H1 (cell line): ENCODE data around the gene PLXND1. TPM values are rescaled to one million over a fixed set of nuclear protein-coding genes. Genes with fewer than 3 reads are reported as not detected.

Experiments
- CTCF ChIA-PET: fragments of 300-600 bp; sonication (Branson Sonifier 250); formaldehyde crosslinking; loops from one replicate; lab custom pipeline; 2021; ENCODE audit not compliant: partially characterized antibody; lab: Charles Lee
- POLR2A ChIA-PET: fragments of 300-600 bp; sonication (Branson Sonifier 250); formaldehyde crosslinking; loops from one replicate; lab custom pipeline; 2021; ENCODE audit warnings: inconsistent platforms; ENCODE audit not compliant: partially characterized antibody; lab: Charles Lee
- DNase-seq, 2 experiments: peaks; one replicate each; pipeline versions ENCODE4 v3.0.0 to v3.0.0-alpha.2; 2010 to 2022; ENCODE audit warnings: low spot score in 2 of 2, low read depth in 1 of 2, mixed read lengths in 1 of 2
- FAIRE-seq: peaks from 2 replicates; lab custom pipeline; 2011; peaks lifted over from hg19 to GRCh38; lab: Jason Lieb, UNC
- H2AFZ ChIP-seq: 2 replicates; pipeline ENCODE4 v1.8.1; 2012; ENCODE audit warnings: low read length, inconsistent platforms
- H2AK5ac ChIP-seq: 2 replicates; pipeline ENCODE4 v1.6.1; 2013; ENCODE audit warnings: low read depth, low read length
- H2BK120ac ChIP-seq: replicated peaks from 2 replicates; pipeline ENCODE3; 2013; ENCODE audit warnings: low read depth, low read length, inconsistent platforms
- H2BK12ac ChIP-seq: 2 replicates; pipeline ENCODE4 v1.6.1; 2013; ENCODE audit warnings: low read depth, low read length
- H2BK15ac ChIP-seq: 2 replicates; pipeline ENCODE4 v1.6.1; 2013; ENCODE audit warnings: low read length
- H2BK20ac ChIP-seq: 2 replicates; pipeline ENCODE4 v1.6.1; 2013; ENCODE audit warnings: low read length
- H2BK5ac ChIP-seq: 2 replicates; pipeline ENCODE4 v1.6.1; 2013; ENCODE audit warnings: low read depth, low read length
- H3K14ac ChIP-seq: 2 replicates; pipeline ENCODE4 v1.6.1; 2013; ENCODE audit warnings: inconsistent platforms; ENCODE audit not compliant: insufficient read length
- H3K18ac ChIP-seq: 2 replicates; pipeline ENCODE4 v1.6.1; 2013; ENCODE audit warnings: low read length; ENCODE audit errors: extremely low read depth
- H3K23ac ChIP-seq: 2 replicates; pipeline ENCODE4 v1.6.1; 2013; ENCODE audit warnings: inconsistent platforms; ENCODE audit not compliant: insufficient read length
- H3K23me2 ChIP-seq: 2 replicates; pipeline ENCODE4 v1.6.1; 2013; ENCODE audit warnings: low read depth, low read length
- H3K27ac ChIP-seq: 2 replicates; pipeline ENCODE4 v1.6.1; 2011; ENCODE audit warnings: low read depth, low read length, inconsistent platforms
- H3K27me3 ChIP-seq, 4 experiments: replicated peaks in 1 of 4; 1 replicate in 1 of 4; 2 replicates in 3 of 4; pipeline versions ENCODE4 v1.6.1 to v1.8.1; 2011 to 2013; ENCODE audit warnings: low read length in 3 of 4, mild to moderate bottlenecking in 3 of 4, inconsistent platforms in 2 of 4, mixed read lengths in 2 of 4, moderate library complexity in 1 of 4; ENCODE audit not compliant: control insufficient read depth in 3 of 4, insufficient read depth in 3 of 4; ENCODE audit errors: extremely low read depth in 1 of 4
- H3K36me3 ChIP-seq, 4 experiments: 2 replicates each; pipeline versions ENCODE4 v1.6.1 to v1.8.1; 2011 to 2013; ENCODE audit warnings: mild to moderate bottlenecking in 4 of 4, low read length in 3 of 4, moderate library complexity in 2 of 4, control low read depth in 1 of 4, inconsistent platforms in 1 of 4; ENCODE audit not compliant: insufficient read depth in 4 of 4, control insufficient read depth in 2 of 4
- H3K4ac ChIP-seq: replicated peaks from 2 replicates; pipeline ENCODE3; 2013; ENCODE audit warnings: low read length, low read depth, mixed read lengths, inconsistent platforms; ENCODE audit not compliant: insufficient read length
- H3K4me1 ChIP-seq, 4 experiments: replicated peaks in 1 of 4; 1 replicate in 1 of 4; 2 replicates in 3 of 4; pipeline versions ENCODE4 v1.6.1 to v1.8.1; 2011 to 2013; ENCODE audit warnings: low read length in 3 of 4, inconsistent platforms in 2 of 4, mixed read lengths in 1 of 4; ENCODE audit not compliant: insufficient read depth in 4 of 4, control insufficient read depth in 3 of 4
- H3K4me2 ChIP-seq, 2 experiments: 2 replicates each; pipeline versions ENCODE4 v1.6.1 to v1.8.1; 2011 to 2013; ENCODE audit warnings: low read depth in 2 of 2, low read length in 2 of 2, control low read depth in 1 of 2, inconsistent platforms in 1 of 2, mild to moderate bottlenecking in 1 of 2; ENCODE audit not compliant: insufficient read depth in 1 of 2
- H3K4me3 ChIP-seq, 4 experiments: fragments of 200-600, 300-600 bp in 1 of 4; sonication (generic), shearing (Covaris generic), sonication (Bioruptor Twin) in 1 of 4; 2 replicates each; pipeline versions ENCODE4 v1.5.1 to v1.8.1; 2011 to 2016; ENCODE audit warnings: low read length in 4 of 4, low read depth in 3 of 4, control low read depth in 2 of 4, inconsistent platforms in 2 of 4, mild to moderate bottlenecking in 2 of 4, mixed read lengths in 1 of 4, moderate library complexity in 1 of 4; ENCODE audit not compliant: insufficient read depth in 2 of 4; ENCODE audit errors: extremely low read depth in 1 of 4
- H3K56ac ChIP-seq: replicated peaks from 2 replicates; pipeline ENCODE3; 2013; ENCODE audit warnings: low read depth, mild to moderate bottlenecking, mixed read lengths, low read length, inconsistent platforms; ENCODE audit not compliant: insufficient read length
- H3K79me1 ChIP-seq: 2 replicates; pipeline ENCODE4 v1.6.1; 2013; ENCODE audit warnings: low read depth, low read length, control low read depth
- H3K79me2 ChIP-seq, 2 experiments: 2 replicates each; pipeline versions ENCODE4 v1.6.1 to v1.8.1; 2012 to 2013; ENCODE audit warnings: low read length in 2 of 2, mild to moderate bottlenecking in 2 of 2, inconsistent platforms in 1 of 2; ENCODE audit not compliant: insufficient read depth in 2 of 2, control insufficient read depth in 1 of 2
- H3K9ac ChIP-seq, 4 experiments: replicated peaks in 1 of 4; 1 replicate in 1 of 4; 2 replicates in 3 of 4; pipeline versions ENCODE4 v1.6.1 to v1.8.1; 2011 to 2013; ENCODE audit warnings: low read depth in 3 of 4, low read length in 3 of 4, control low read depth in 2 of 4, mild to moderate bottlenecking in 2 of 4, moderate library complexity in 2 of 4, inconsistent platforms in 1 of 4; ENCODE audit errors: extremely low read depth in 1 of 4
- H3K9me3 ChIP-seq, 2 experiments: 2 replicates each; pipeline versions ENCODE4 v1.6.1 to v1.8.1; 2012 to 2013; ENCODE audit warnings: mild to moderate bottlenecking in 2 of 2, moderate library complexity in 2 of 2, control low read depth in 1 of 2, inconsistent platforms in 1 of 2, low read depth in 1 of 2, low read length in 1 of 2, mixed read lengths in 1 of 2; ENCODE audit not compliant: insufficient read depth in 2 of 2
- H4K20me1 ChIP-seq, 2 experiments: replicated peaks in 1 of 2; 2 replicates each; pipeline versions ENCODE3 to v1.8.1; 2011 to 2013; ENCODE audit warnings: inconsistent platforms in 2 of 2, low read length in 2 of 2, mild to moderate bottlenecking in 1 of 2; ENCODE audit not compliant: insufficient read depth in 2 of 2, control insufficient read depth in 1 of 2
- H4K5ac ChIP-seq: 2 replicates; pipeline ENCODE4 v1.6.1; 2013; ENCODE audit warnings: low read length, low read depth, mixed read lengths, inconsistent platforms; ENCODE audit not compliant: insufficient read length
- H4K8ac ChIP-seq: 2 replicates; pipeline ENCODE4 v1.8.0; 2013; ENCODE audit warnings: mild to moderate bottlenecking, moderate library complexity, low read length, inconsistent platforms; ENCODE audit not compliant: insufficient read depth; ENCODE audit errors: extremely low read depth
- H4K91ac ChIP-seq: replicated peaks from 2 replicates; pipeline ENCODE3; 2013; ENCODE audit warnings: low read length, mixed read lengths, inconsistent platforms; ENCODE audit not compliant: insufficient read length
- CEBPB ChIP-seq: IDR thresholded peaks from 2 replicates; pipeline ENCODE4 v1.6.1; 2012; ENCODE audit warnings: low read depth, low read length
- CREB1 ChIP-seq: IDR thresholded peaks from 2 replicates; pipeline ENCODE4 v1.6.1; 2012; ENCODE audit warnings: inconsistent platforms
- WGBS, 2 experiments: shearing (Covaris generic) in 1 of 2; methylation state at CpG; one replicate each; pipeline versions ENCODE4 v1.1.6 to v1.1.7; 2013 to 2015; ENCODE audit warnings: low lambda C conversion rate in 2 of 2, mixed read lengths in 2 of 2, inconsistent platforms in 1 of 2, low coverage in 1 of 2, missing lambda C conversion rate in 1 of 2; ENCODE audit not compliant: insufficient replicate concordance in 2 of 2, insufficient coverage in 1 of 2, insufficient read length in 1 of 2; ENCODE audit errors: extremely low coverage in 1 of 2, missing lambda C conversion rate in 1 of 2; 5-methylcytosine and 5-hydroxymethylcytosine counted together
- polyA plus RNA-seq, 7 experiments: library from polyadenylated mRNA; depleted of rRNA in 3 of 7; stranded (reverse) in 5 of 7; unstranded in 2 of 7; fragments of >200 nt in 5 of 7; fragments of 200-250 nt in 2 of 7; gene quantifications; 1 replicate in 5 of 7; 2 replicates in 1 of 7; 4 replicates in 1 of 7; pipeline versions ENCODE4 v1.2.1 to v1.2.3, GENCODE V29; 2011 to 2013; ENCODE audit warnings: missing spikeins in 2 of 7, mixed read lengths in 2 of 7
- total RNA-seq: library from RNA; stranded (reverse); fragmentation: NEBNext Ultra II Directional; extraction: Animal tissue kit (Norgen Biotek cat#: 25700); gene quantifications from 2 replicates; pipeline ENCODE4 v1.2.1, GENCODE V29; 2021

PLXND1 gene
- total and polyA plus RNA-seq, 2 of the 8 experiments (the other 6 are each of a cell fraction or from before 2014, with no cell fraction given): 17.7 to 66.4 TPM

DNA sequence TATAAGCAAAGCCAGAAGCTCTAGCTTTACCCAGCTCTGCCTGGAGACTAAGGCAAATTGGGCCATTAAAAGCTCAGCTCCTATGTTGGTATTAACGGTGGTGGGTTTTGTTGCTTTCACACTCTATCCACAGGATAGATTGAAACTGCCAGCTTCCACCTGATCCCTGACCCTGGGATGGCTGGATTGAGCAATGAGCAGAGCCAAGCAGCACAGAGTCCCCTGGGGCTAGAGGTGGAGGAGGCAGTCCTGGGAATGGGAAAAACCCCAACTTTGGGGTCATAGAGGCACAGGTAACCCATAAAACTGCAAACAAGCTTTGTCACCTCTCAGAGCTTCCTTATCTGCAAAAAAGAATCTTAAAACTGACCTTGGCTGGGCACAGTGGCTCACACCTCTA is 71.4 kb downstream of the PLXND1 start:
- H2AK5ac ChIP-seq: no peak overlapping the region
- no peak overlapping the region for H2BK20ac ChIP-seq
- H3K36me3 ChIP-seq: no peaks in the 10 kb centered on the region
- H3K18ac ChIP-seq: no peak overlapping the region
- FAIRE-seq (no peak), DNase-seq (no peak)
- no peaks in the 10 kb centered on the region for H3K79me1 ChIP-seq
- no peak overlapping the region for H3K23ac ChIP-seq
- no peak overlapping the region for H2BK5ac ChIP-seq
- H3K9me3 ChIP-seq: no peaks in the 10 kb centered on the region
- peak overlapping the region; percentile 6 for H2BK120ac ChIP-seq
- H3K23me2 ChIP-seq: peaks cover 2% of the 10 kb centered on the region; the same call in 1 of the 2 replicates
- TF ChIP-seq CREB1: no peak
- TF ChIP-seq CEBPB: no peak
- no peak overlapping the region for H3K4ac ChIP-seq
- 86% methylated on average over 1 of the region's 1 CpG; no CpG with 5 or more reads in 1 of the 2 experiments for WGBS, 2 experiments
- H4K8ac ChIP-seq: no peak overlapping the region
- H3K27ac ChIP-seq: no peak overlapping the region
- CTCF ChIA-PET: interaction anchor here (0.6 to 1.8 kb wide), 8 partner anchors 9 to 191 kb away, joined by 3 to 7 read pairs (median 4); no protein-coding TSS in a partner anchor
- H3K56ac ChIP-seq: no peak overlapping the region
- no peaks in the 10 kb centered on the region for H3K27me3 ChIP-seq
- no peak overlapping the region for H4K5ac ChIP-seq
- no peak overlapping the region for H3K14ac ChIP-seq
- no peak overlapping the region for H4K91ac ChIP-seq
- H4K20me1 ChIP-seq: no peaks in the 10 kb centered on the region
- no peak overlapping the region for H2BK12ac ChIP-seq
- no peak overlapping the region for H3K9ac ChIP-seq
- H3K4me3 ChIP-seq: no peak overlapping the region
- no peaks in the 10 kb centered on the region for H3K79me2 ChIP-seq
- peaks cover 7 to 15% (median 11%) of the 10 kb centered on the region in 4 experiments for H3K4me1 ChIP-seq
- H2BK15ac ChIP-seq: 0 out of 2 replicates have a peak overlapping the region, but pooled peaks have one; percentile 31
- H3K4me2 ChIP-seq: no peak overlapping the region
- POLR2A ChIA-PET: interaction anchor here (0.7 to 1.9 kb wide), 2 partner anchors 13 to 50 kb away, joined by 3 to 7 read pairs; no protein-coding TSS in a partner anchor
- no peak overlapping the region for H2AFZ ChIP-seq
